Nephron (organoid): Measurements from ENCODE around the gene ADCY4.
A peak's percentile ranks its signal among the peaks of the same experiment; 100 is the strongest.

ENCODE experiments used
- H3K27ac Mint-ChIP-seq, 3 experiments: 2 replicates each; pipeline ENCODE4 v1.8.0; 2020; ENCODE audit warnings: mixed read lengths in 3 of 3, mild to moderate bottlenecking in 2 of 3, moderate library complexity in 1 of 3
- H3K27me3 Mint-ChIP-seq: 2 replicates; pipeline ENCODE4 v1.8.0; 2021; ENCODE audit warnings: low read depth, mild to moderate bottlenecking, moderate library complexity, mixed read lengths
- H3K36me3 Mint-ChIP-seq: 2 replicates; pipeline ENCODE4 v1.8.0; 2020; ENCODE audit warnings: low read depth, mixed read lengths
- H3K4me1 Mint-ChIP-seq: 2 replicates; pipeline ENCODE4 v1.8.0; 2020; ENCODE audit warnings: mixed read lengths
- H3K4me3 Mint-ChIP-seq, 3 experiments: 2 replicates each; pipeline ENCODE4 v1.8.0; 2020; ENCODE audit warnings: mild to moderate bottlenecking in 3 of 3, mixed read lengths in 3 of 3, moderate library complexity in 2 of 3
- H3K9me3 Mint-ChIP-seq: 2 replicates; pipeline ENCODE4 v1.8.0; 2020; ENCODE audit warnings: mixed read lengths
- CTCF ChIP-seq, 3 experiments: fragments of 200-600 bp; sonication (generic); IDR thresholded peaks; one replicate each; pipeline ENCODE4 v1.5.0; 2021; ENCODE audit warnings: antibody characterized with exemption in 3 of 3; ENCODE audit not compliant: unreplicated experiment in 3 of 3

The ADCY4 gene

GRCh38 chr14:24271834-24272263 lies 63.0 kb downstream of the ADCY4 start:
- TF ChIP-seq CTCF (IDR thresholded peaks at IDR 0.05; ENCODE audit: unreplicated experiment in 3 of 3) = no peak
- Mint-ChIP-seq H3K9me3 (no peaks in the 10 kb centered on the region), H3K36me3 (peaks cover 5% of the 10 kb centered on the region), H3K4me1 (peaks cover 14% of the 10 kb centered on the region), H3K4me3 (peak overlapping the region; percentile 90 to 92 (median 91)), H3K27me3 (no peaks in the 10 kb centered on the region), H3K27ac (peak overlapping the region; percentile 46 to 88 (median 78))

- Mint-ChIP-seq H3K27ac (peak within 1 kb of the TSS; percentile 46 to 97 (median 97)), H3K9me3 (no peaks in the 10 kb centered on the region)
Measured at GRCh38 chr14:24271134-24271833, 63.6 kb downstream of the ADCY4 start, which contains the start of gene RABGGTA. Gene RABGGTA (minus strand): TSS chr14:24271597. CDS start chr14:24271115, 482 bp downstream.

GRCh38 chr14:24270537-24271133 lies 64.2 kb downstream of the ADCY4 start:
- Mint-ChIP-seq H3K27ac (peak overlapping the region; percentile 46 to 97 (median 97)), H3K27me3 (no peaks in the 10 kb centered on the region), H3K4me1 (peaks cover 14% of the 10 kb centered on the region), H3K9me3 (no peaks in the 10 kb centered on the region), H3K36me3 (peaks cover 5% of the 10 kb centered on the region), H3K4me3 (peak overlapping the region; percentile 90 to 96 (median 95))
- no peak for TF ChIP-seq CTCF (IDR thresholded peaks at IDR 0.05; ENCODE audit: unreplicated experiment in 3 of 3)

More at GRCh38 chr14:24271134-24271833, 63.6 kb downstream of the ADCY4 start, which contains the start of gene RABGGTA:
- Mint-ChIP-seq H3K4me1 (peaks cover 14% of the 10 kb centered on the region), H3K4me3 (peak within 1 kb of the TSS; percentile 90 to 96 (median 95)), H3K36me3 (peaks cover 5% of the 10 kb centered on the region), H3K27me3 (no peaks in the 10 kb centered on the region)
- TF ChIP-seq CTCF (IDR thresholded peaks at IDR 0.05; ENCODE audit: unreplicated experiment in 3 of 3) = peak; percentile 70 to 75 (median 71)

GRCh38 chr14:24269910-24270536 lies 64.8 kb downstream of the ADCY4 start:
- no peaks in the 10 kb centered on the region for H3K9me3 Mint-ChIP-seq
- no peak for TF ChIP-seq CTCF (IDR thresholded peaks at IDR 0.05; ENCODE audit: unreplicated experiment in 3 of 3)

GRCh38 chr14:24269368-24269767 lies 65.5 kb downstream of the ADCY4 start:
- Mint-ChIP-seq H3K4me1 (peaks cover 14% of the 10 kb centered on the region), H3K4me3 (peak overlapping the region; percentile 57 to 74 (median 66)), H3K27me3 (no peaks in the 10 kb centered on the region), H3K36me3 (peaks cover 5% of the 10 kb centered on the region), H3K9me3 (no peaks in the 10 kb centered on the region), H3K27ac (no peak overlapping the region)
- no peak for TF ChIP-seq CTCF (IDR thresholded peaks at IDR 0.05; ENCODE audit: unreplicated experiment in 3 of 3)

More at GRCh38 chr14:24269910-24270536, 64.8 kb downstream of the ADCY4 start:
- Mint-ChIP-seq H3K4me1 (peaks cover 14% of the 10 kb centered on the region), H3K27ac (no peak overlapping the region), H3K36me3 (peaks cover 5% of the 10 kb centered on the region), H3K27me3 (no peaks in the 10 kb centered on the region), H3K4me3 (peak overlapping the region; percentile 90 to 96 (median 95))
